T-helper 17 cell (primary cell): Measurements from ENCODE around the gene DENND6A. TPM values are rescaled to one million over a fixed set of nuclear protein-coding genes. Genes with fewer than 3 reads are reported as not detected.

Source experiments
- ATAC-seq: fragments of 150-1000 bp; cut with Tn5 transposase; 2 replicates; pipeline ENCODE4 v1.10.0; 2021; ENCODE audit warnings: mild to moderate bottlenecking, moderate library complexity
- DNase-seq, 3 donors: peaks; one replicate each; pipeline versions ENCODE4 v3.0.0 to v3.0.0-alpha.2; 2020 to 2021
- H3K9me3 ChIP-seq: one replicate; pipeline ENCODE4 v1.7.0; 2013; ENCODE audit warnings: low read length, mild to moderate bottlenecking; ENCODE audit not compliant: control insufficient read depth, poor library complexity, severe bottlenecking
- H3K27ac Mint-ChIP-seq: one replicate; pipeline ENCODE4 v1.8.0; 2022; ENCODE audit warnings: mild to moderate bottlenecking, moderate library complexity, mixed read lengths
- H3K27me3 Mint-ChIP-seq: one replicate; pipeline ENCODE4 v1.8.0; 2022; ENCODE audit warnings: mixed read lengths
- H3K36me3 Mint-ChIP-seq: one replicate; pipeline ENCODE4 v1.8.0; 2022; ENCODE audit warnings: low read depth, mixed read lengths
- H3K4me1 Mint-ChIP-seq: one replicate; pipeline ENCODE4 v1.8.0; 2022; ENCODE audit warnings: mild to moderate bottlenecking, mixed read lengths
- H3K4me3 Mint-ChIP-seq: one replicate; pipeline ENCODE4 v1.8.0; 2022; ENCODE audit warnings: mild to moderate bottlenecking, moderate library complexity, mixed read lengths
- total RNA-seq, 4 donors: library from RNA in 2 of 4; stranded (reverse) in 2 of 4; gene quantifications; one replicate each; pipeline ENCODE4 v1.2.3 and lab custom pipeline; 2022 to 2026

The DENND6A gene, protein sequence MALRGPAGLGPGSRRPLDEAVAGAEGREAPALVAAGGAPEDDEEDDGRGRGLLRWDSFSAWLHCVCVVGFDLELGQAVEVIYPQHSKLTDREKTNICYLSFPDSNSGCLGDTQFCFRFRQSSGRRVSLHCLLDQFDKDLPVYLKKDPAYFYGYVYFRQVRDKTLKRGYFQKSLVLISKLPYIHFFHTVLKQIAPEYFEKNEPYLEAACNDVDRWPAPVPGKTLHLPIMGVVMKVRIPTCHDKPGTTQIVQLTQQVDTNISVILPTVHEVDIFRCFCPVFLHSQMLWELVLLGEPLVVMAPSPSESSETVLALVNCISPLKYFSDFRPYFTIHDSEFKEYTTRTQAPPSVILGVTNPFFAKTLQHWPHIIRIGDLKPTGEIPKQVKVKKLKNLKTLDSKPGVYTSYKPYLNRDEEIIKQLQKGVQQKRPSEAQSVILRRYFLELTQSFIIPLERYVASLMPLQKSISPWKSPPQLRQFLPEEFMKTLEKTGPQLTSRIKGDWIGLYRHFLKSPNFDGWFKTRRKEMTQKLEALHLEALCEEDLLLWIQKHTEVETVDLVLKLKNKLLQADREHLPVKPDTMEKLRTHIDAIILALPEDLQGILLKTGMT
- total RNA-seq = 10 to 100 TPM; 38.9 to 49.7 TPM
- 45.9 to 84.9 reads per million in 2 donors for total RNA-seq (lab: John Stamatoyannopoulos, UW)

DNA sequence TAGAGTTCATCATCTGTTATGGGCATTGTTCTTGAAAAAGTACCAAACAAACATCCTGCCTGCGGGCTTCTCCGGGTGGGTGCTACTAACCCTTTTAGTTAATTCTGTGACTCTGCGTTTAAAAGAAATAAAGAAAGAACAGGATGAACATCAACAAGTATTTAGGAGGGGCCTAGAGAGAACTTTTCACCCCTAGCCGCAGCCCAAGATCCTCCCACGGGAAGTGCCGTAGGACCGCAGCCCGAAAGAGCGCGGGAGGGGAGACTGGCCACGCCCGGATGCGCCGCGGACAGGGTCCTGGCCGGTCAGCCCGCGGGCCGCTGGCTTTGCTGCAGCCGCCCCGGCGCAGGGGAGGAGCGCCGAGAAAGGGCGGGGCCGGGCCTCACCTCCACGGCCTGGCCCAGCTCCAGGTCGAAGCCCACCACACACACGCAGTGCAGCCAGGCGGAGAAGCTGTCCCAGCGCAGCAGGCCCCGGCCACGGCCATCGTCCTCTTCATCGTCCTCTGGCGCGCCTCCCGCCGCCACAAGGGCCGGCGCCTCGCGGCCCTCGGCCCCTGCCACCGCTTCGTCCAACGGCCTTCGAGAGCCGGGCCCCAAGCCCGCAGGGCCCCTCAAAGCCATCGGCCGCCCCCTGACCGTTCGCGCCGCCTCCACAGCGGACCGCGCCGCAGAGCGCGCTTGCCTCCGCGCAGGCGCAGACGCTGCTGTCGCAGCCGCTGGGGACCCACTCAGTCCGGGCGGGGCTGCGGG is at the start of gene DENND6A:
Gene DENND6A (minus strand): TSS at position 682 of the 752 bp plus-strand sequence. CDS start 59 bp downstream, at position 623.
- Mint-ChIP-seq H3K27ac (peak within 1 kb of the TSS; percentile 96), H3K27me3 (no peaks in the 10 kb centered on the region), H3K36me3 (no peaks in the 10 kb centered on the region), H3K4me1 (peaks cover 16% of the 10 kb centered on the region), H3K4me3 (peak within 1 kb of the TSS; percentile 92)
- H3K9me3 ChIP-seq = no peaks in the 10 kb centered on the region
- peak; percentile 92 to 96 (median 94) for DNase-seq
- ATAC-seq = peak; percentile 83

DNA sequence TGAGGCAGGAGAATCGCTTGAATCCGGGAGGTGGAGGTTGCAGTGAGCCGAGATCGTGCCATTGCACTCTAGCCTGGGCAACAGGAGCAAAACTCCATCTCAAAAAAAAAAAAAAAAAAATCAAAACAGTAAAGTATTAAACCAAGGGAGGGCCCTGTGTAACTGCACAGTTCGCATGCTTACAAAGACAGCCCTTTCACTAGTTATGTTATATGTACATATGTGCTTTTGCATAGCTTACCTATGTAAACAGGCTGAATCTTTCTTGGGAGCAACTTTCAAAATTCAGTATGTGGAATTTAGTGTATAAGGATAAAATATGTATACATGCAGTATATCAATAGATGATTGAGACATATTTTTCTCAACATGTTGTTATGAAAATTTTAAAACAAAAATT is 47.1 kb upstream of the DENND6A start:
- no peak overlapping the region for H3K27ac Mint-ChIP-seq

DNA sequence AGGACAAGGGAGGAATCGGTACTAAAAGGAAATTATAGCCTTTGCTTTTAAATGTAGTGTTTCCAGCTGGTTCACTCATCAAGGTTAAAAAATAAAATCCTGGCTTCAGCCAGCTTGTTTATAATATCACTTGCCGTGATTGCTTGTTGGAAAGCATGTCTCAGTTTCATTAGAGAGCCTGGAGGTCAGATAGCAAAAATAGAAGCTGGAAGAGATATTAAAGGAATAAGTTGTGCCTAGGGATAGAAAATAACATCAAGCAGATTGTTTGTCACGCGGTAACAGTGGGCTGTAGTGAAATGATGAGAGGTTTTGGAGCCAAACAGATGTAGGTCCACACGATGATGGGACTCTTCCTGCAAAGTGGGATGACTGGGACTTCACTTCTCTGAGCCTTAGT is 45.5 kb upstream of the DENND6A start:
- Mint-ChIP-seq H3K27me3 (peaks cover 5% of the 10 kb centered on the region), H3K27ac (no peak overlapping the region), H3K4me3 (no peak overlapping the region), H3K4me1 (no peaks in the 10 kb centered on the region), H3K36me3 (peaks cover 2% of the 10 kb centered on the region)
- no peak for ATAC-seq
- no peak for DNase-seq
- no peaks in the 10 kb centered on the region for H3K9me3 ChIP-seq

More for the DNA sequence above, 47.1 kb upstream of the DENND6A start:
- H3K36me3 Mint-ChIP-seq = peaks cover 2% of the 10 kb centered on the region
- no peak overlapping the region for H3K4me3 Mint-ChIP-seq
- H3K27me3 Mint-ChIP-seq = peaks cover 5% of the 10 kb centered on the region
- no peak for ATAC-seq
- H3K4me1 Mint-ChIP-seq = no peaks in the 10 kb centered on the region
- no peak for DNase-seq
- no peaks in the 10 kb centered on the region for H3K9me3 ChIP-seq

DNA sequence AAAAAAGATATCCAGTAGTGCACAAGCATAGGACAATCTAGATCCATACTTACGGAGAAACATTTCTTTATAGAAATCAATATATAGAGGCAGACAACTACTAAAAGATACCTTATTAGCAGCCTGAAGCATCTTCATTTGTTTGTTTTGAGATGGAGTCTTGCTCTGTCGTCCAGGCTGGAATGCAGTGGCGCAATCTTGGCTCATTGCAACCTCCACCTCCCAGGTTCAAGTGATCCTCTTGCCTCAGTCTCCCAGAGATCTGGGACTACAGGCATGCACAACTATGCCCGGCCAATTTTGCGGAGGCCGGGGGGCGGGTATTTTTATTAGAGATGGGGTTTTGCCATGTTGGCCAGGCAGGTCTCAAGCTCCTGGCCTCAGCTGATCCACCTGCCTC is 45.0 kb upstream of the DENND6A start:
- Mint-ChIP-seq H3K4me1 (no peaks in the 10 kb centered on the region), H3K27ac (no peak overlapping the region), H3K27me3 (peaks cover 5% of the 10 kb centered on the region), H3K4me3 (no peak overlapping the region), H3K36me3 (peaks cover 2% of the 10 kb centered on the region)
- H3K9me3 ChIP-seq = no peaks in the 10 kb centered on the region
- DNase-seq (no peak), ATAC-seq (no peak)

DNA sequence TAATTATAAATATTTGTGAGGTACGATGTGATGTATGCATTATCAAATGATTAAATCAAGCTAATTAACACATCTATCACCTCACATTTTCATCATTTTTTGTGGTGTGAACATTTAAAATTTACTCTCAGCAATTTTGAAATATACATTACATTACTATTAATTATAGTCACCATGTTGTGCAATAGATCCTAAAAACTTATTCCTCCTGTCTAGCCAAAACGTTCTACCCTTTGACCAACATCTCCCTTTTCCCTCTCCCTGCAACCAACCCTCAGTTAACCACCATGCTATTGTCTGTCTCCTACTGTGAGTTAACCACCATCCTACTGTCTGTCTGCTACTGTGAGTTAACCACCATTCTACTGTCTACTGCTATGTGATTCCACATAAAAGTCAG is 42.5 kb upstream of the DENND6A start:
- peaks cover 5% of the 10 kb centered on the region for H3K27me3 Mint-ChIP-seq
- peaks cover 2% of the 10 kb centered on the region for H3K36me3 Mint-ChIP-seq
- H3K9me3 ChIP-seq = no peaks in the 10 kb centered on the region
- DNase-seq = no peak
- ATAC-seq = no peak
- no peaks in the 10 kb centered on the region for H3K4me1 Mint-ChIP-seq
- H3K4me3 Mint-ChIP-seq = no peak overlapping the region
- H3K27ac Mint-ChIP-seq = no peak overlapping the region

DNA sequence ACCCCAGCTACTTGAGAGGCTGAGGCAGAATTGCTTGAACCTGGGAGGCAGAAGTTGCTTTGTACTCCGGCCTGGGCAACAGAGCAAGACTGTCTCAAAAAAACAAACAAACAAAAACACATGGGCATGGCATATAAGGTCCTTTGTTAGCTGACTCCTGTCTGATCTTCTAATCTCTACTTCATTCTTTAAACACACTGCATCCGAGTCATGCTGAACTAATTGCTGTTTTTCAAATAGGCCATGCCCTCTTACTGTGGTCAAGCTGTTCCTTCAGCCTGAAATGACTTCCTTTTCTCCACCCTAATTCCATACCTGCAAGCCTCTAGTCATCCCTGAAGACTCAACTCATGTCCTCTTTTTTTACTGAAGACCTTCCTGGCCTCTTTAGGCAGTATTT is 40.9 kb upstream of the DENND6A start:
- H3K4me3 Mint-ChIP-seq = no peak overlapping the region
- peaks cover 5% of the 10 kb centered on the region for H3K27me3 Mint-ChIP-seq
- no peaks in the 10 kb centered on the region for H3K4me1 Mint-ChIP-seq
- no peaks in the 10 kb centered on the region for H3K9me3 ChIP-seq
- DNase-seq (no peak), ATAC-seq (no peak)
- no peak overlapping the region for H3K27ac Mint-ChIP-seq
- peaks cover 2% of the 10 kb centered on the region for H3K36me3 Mint-ChIP-seq

DNA sequence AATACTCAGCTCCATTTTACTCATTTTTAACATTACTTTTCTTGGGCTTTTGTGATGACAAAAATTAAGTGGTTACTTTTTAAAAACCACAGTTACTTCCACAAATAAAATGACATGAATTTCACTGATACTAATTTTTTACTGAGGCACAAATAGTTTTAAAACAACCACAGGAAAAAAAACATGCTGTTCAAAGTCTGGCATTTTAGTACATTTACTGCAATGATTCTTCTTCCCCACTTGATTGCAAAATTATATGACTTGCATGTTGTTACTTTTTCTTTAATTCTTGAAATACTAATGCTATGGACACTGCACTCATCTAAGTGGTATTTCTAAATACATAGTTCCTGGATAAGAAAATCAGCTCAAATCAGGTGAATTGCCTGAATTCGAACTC is 38.4 kb upstream of the DENND6A start:
- DNase-seq (no peak), ATAC-seq (no peak)
- no peaks in the 10 kb centered on the region for H3K9me3 ChIP-seq
- Mint-ChIP-seq H3K4me3 (no peak overlapping the region), H3K27me3 (no peaks in the 10 kb centered on the region), H3K36me3 (peaks cover 5% of the 10 kb centered on the region), H3K4me1 (no peaks in the 10 kb centered on the region), H3K27ac (no peak overlapping the region)

DNA sequence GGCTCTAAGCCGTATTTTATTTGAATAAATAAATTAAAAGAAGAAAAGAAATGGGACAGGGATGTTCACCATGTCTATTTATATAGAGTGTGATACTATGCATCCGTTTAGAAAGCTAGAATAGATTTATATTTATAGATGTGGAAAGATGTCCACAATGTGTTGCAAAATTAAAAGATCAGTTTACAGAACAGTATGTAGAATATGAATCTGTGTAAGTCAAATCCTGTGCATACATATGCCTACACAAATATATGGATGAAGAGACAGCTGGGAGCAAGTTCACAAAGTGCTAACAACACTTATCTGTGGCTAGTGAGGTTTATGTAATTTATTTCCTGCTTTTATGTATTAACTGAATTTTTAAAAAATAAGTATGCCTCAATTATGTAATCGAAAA is 37.8 kb upstream of the DENND6A start:
- H3K4me1 Mint-ChIP-seq = no peaks in the 10 kb centered on the region
- H3K9me3 ChIP-seq = no peaks in the 10 kb centered on the region
- ATAC-seq (no peak), DNase-seq (no peak)
- H3K4me3 Mint-ChIP-seq = no peak overlapping the region
- H3K27me3 Mint-ChIP-seq = no peaks in the 10 kb centered on the region
- no peak overlapping the region for H3K27ac Mint-ChIP-seq
- peaks cover 5% of the 10 kb centered on the region for H3K36me3 Mint-ChIP-seq

DNA sequence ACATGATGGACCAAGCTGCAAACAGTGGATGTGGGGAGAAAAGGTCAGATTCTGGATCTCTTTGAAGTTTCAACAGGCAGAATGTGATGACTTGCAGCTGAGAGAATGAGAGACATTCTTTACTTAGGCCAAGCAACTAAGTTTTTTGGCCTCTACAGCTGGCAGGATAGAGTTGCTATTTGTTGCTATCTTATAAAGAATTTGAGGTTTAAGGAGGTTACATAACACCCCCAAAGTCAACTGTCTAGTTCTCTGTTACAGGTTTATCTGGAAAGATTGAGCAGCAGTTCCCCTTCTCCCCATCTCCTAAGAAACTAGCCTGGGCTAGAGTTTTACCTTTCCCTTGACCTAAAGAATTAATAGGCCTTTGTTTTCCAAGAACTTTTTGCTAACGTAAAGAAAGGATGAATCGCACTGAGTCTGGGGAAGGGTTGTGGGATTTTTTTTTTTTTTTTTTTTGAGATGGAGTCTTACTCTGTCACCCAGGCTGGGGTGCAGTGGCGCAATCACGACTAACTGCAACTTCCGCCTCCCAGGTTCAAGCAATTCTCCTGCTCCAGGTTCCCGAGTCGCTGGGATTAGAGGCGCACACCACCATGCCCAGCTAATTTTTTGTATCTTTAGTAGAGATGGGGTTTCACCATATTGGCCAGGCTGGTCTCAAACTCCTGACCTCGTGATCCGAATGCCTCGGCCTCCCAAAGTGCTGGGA is 36.6 kb upstream of the DENND6A start:
- Mint-ChIP-seq H3K27me3 (no peaks in the 10 kb centered on the region), H3K36me3 (peaks cover 3% of the 10 kb centered on the region), H3K27ac (no peak overlapping the region), H3K4me1 (no peaks in the 10 kb centered on the region), H3K4me3 (no peak overlapping the region)
- ATAC-seq = no peak
- no peaks in the 10 kb centered on the region for H3K9me3 ChIP-seq
- DNase-seq = no peak

DNA sequence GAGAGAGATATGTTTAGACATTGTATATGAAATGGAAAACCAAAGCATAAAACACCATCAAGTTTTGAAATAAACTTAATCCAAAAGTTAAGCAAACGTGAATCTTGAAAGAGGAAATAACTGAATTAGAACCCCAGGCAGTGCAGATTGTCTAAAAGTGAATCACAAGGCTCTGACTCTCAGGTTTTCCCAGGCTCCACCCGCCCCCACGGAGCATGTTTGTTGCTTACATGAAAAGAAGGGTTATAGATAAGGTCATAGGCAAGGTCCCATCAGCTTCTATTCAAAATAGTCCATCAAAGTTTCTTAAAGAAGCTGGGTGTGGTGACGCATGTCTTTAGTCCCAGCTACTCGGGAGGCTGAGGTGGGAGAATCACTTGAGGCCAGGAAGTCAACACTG is 34.2 kb upstream of the DENND6A start:
- no peak for ATAC-seq
- no peak for DNase-seq
- no peaks in the 10 kb centered on the region for H3K9me3 ChIP-seq
- Mint-ChIP-seq H3K4me3 (no peak overlapping the region), H3K27ac (peak overlapping the region; percentile 19), H3K36me3 (peaks cover 3% of the 10 kb centered on the region), H3K27me3 (no peaks in the 10 kb centered on the region), H3K4me1 (no peaks in the 10 kb centered on the region)

DNA sequence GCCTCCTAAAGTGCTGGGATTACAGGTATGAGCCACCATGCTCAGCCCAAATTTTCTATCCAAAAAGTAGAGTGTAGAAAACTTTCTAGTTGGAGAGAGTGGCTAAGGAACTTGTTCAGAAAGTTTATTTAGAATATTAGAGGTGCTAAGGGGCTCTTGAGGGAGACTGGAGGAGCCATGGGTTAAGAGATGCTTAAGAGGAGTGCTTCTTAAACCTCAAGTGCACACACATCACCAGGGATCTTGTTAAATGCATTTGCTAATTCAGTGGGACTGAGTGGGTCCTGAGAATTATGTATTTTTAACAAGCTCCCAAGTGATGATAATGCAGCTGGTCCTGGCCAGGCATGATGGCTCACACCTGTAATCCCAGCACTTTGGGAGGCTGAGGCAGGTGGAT is 33.5 kb upstream of the DENND6A start:
- DNase-seq (no peak), ATAC-seq (no peak)
- Mint-ChIP-seq H3K4me3 (no peak overlapping the region), H3K27ac (no peak overlapping the region), H3K36me3 (peaks cover 3% of the 10 kb centered on the region), H3K4me1 (no peaks in the 10 kb centered on the region), H3K27me3 (no peaks in the 10 kb centered on the region)
- no peaks in the 10 kb centered on the region for H3K9me3 ChIP-seq

DNA sequence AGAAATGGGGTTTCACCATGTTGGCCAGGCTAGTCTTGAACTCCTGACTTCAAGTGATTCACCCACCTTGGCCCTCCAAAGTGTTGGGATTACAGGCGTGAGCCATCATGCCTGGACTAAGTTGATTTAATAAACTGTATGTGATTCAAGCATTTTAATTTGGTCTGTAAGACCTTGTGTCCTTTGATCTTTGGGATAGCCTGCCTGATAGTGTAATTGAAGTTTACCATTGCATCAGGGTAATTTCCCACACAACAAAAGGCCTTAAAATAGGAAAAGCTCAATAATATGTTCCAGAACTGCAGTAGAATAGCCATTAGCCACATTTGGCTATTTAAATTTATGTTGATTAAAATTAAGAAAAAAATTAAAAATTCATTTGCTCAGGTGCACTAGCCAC is 25.2 kb upstream of the DENND6A start:
- Mint-ChIP-seq H3K4me1 (no peaks in the 10 kb centered on the region), H3K27ac (no peak overlapping the region), H3K4me3 (no peak overlapping the region), H3K27me3 (no peaks in the 10 kb centered on the region), H3K36me3 (no peaks in the 10 kb centered on the region)
- DNase-seq (no peak), ATAC-seq (no peak)
- H3K9me3 ChIP-seq = no peaks in the 10 kb centered on the region
